Esophagus muscularis mucosa (tissue), 4 donors: ENCODE data around the gene PRMT7. TPM values are rescaled to one million over a fixed set of nuclear protein-coding genes. Genes with fewer than 3 reads are reported as not detected.

ENCODE experiments used
- DNase-seq: peaks from one replicate; pipeline ENCODE4 v3.0.0-alpha.2; 2017; ENCODE audit errors: extremely low spot score
- H3K27ac ChIP-seq, 4 donors: fragments of 200-600 bp; sonication (generic); replicated peaks in 1 of 4; 1 replicate in 3 of 4; 2 replicates in 1 of 4; pipeline ENCODE4 v1.5.1; 2016 to 2019; ENCODE audit warnings: mild to moderate bottlenecking in 1 of 4
- H3K27me3 ChIP-seq, 4 donors: fragments of 200-600 bp; sonication (generic); one replicate each; pipeline versions ENCODE4 v1.5.1 to v1.6.0; 2016 to 2019
- H3K36me3 ChIP-seq, 4 donors: fragments of 200-600 bp; sonication (generic); one replicate each; pipeline ENCODE4 v1.5.1; 2016 to 2019
- H3K4me1 ChIP-seq, 4 donors: fragments of 200-600 bp; sonication (generic); one replicate each; pipeline ENCODE4 v1.5.1; 2016 to 2019
- H3K4me3 ChIP-seq, 4 donors: fragments of 200-600 bp; sonication (generic); 1 replicate in 2 of 4; 2 replicates in 2 of 4; pipeline ENCODE4 v1.5.1; 2016 to 2019; ENCODE audit warnings: mild to moderate bottlenecking in 4 of 4, moderate library complexity in 1 of 4
- H3K9me3 ChIP-seq, 4 donors: fragments of 200-600 bp; sonication (generic); 1 replicate in 3 of 4; 2 replicates in 1 of 4; pipeline ENCODE4 v1.5.1; 2016 to 2019
- CTCF ChIP-seq, 3 experiments: fragments of 200-600 bp in 2 of 3; fragments of 450-650 bp in 1 of 3; sonication (generic) in 2 of 3; IDR thresholded peaks; one replicate each; pipeline ENCODE4 v1.5.1; 2017 to 2019; ENCODE audit warnings: antibody characterized with exemption in 3 of 3, mild to moderate bottlenecking in 2 of 3, moderate library complexity in 1 of 3
- EP300 ChIP-seq: sonication (generic); formaldehyde crosslinking; IDR thresholded peaks from one replicate; pipeline ENCODE4 v1.6.1; 2017; ENCODE audit warnings: antibody characterized with exemption
- POLR2A ChIP-seq: fragments of 450-650 bp; IDR thresholded peaks from one replicate; pipeline ENCODE4 v1.6.1; 2017; ENCODE audit warnings: antibody characterized with exemption, moderate library complexity, mild to moderate bottlenecking, low read depth
- POLR2AphosphoS5 ChIP-seq, 2 donors: sonication (generic); formaldehyde crosslinking; IDR thresholded peaks; one replicate each; pipeline ENCODE4 v1.6.1; 2017; ENCODE audit warnings: antibody characterized with exemption in 2 of 2
- WGBS: methylation state at CpG from one replicate; pipeline ENCODE4 v1.1.5; 2018; 5-methylcytosine and 5-hydroxymethylcytosine counted together
- intact Hi-C: fragments of 100-400 bp; cut with DNase I; formaldehyde crosslinking; loops from one replicate; pipeline ENCODE4 v1.15.1; 2023
- total RNA-seq, 4 donors: library from RNA; depleted of rRNA; stranded (reverse); fragments of >200 nt; gene quantifications; one replicate each; pipeline versions ENCODE4 v1.1.0 to v1.2.1, GENCODE V29; 2016

PRMT7 gene
- total RNA-seq, 4 donors from 2014 or later, result 20.0 to 31.1 (median 26.8) TPM

- DNase-seq, result no peak
- no peak overlapping the region for H3K4me3 ChIP-seq
- no peak overlapping the region for H3K27ac ChIP-seq
- intact Hi-C loops, result no loop called here
- H3K36me3 ChIP-seq, result no peaks in the 10 kb centered on the region
- WGBS, result 73% methylated on average over 6 of the region's 6 CpGs
- peaks cover 0 to 11% (median 0%) of the 10 kb centered on the region in 4 donors for H3K27me3 ChIP-seq
- no peaks in the 10 kb centered on the region for H3K9me3 ChIP-seq
- H3K4me1 ChIP-seq, result no peaks in the 10 kb centered on the region
- TF ChIP-seq POLR2A (no peak), CTCF (IDR thresholded peaks at IDR 0.05) (no peak)
Measured at GRCh38 chr16:68397710-68398201, 86.9 kb downstream of the PRMT7 start.

DNA sequence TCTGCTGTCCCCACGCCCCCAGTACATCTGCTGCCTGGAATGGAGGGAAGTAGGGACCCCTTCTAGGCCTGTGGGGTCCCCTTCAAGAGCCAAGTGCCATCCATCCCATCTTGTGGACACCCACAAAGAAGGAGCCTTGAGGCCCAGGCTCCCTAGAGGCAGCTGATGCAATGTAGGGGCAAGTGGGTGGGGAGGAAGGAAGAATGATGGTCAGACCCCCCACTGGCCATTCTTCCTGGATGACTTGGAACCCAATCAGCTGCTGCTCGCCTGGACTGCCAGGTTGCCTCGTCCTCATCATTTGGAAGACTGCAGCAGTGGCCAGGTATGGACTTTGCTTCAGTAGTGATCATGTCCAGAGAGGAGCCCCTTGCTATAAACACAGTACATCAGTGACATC, 88.6 kb downstream of the PRMT7 start:
- WGBS, result 88% methylated on average over 2 of the region's 3 CpGs
- TF ChIP-seq POLR2A, result no peak
- TF ChIP-seq CTCF (IDR thresholded peaks at IDR 0.05), result no peak
- TF ChIP-seq EP300, result no peak
- no peak for TF ChIP-seq POLR2AphosphoS5 (IDR thresholded peaks at IDR 0.05)
- intact Hi-C loops, result no loop called here
- Histone ChIP-seq H3K27me3 (peaks cover 0 to 11% (median 0%) of the 10 kb centered on the region in 4 donors), H3K4me3 (no peak overlapping the region), H3K27ac (no peak overlapping the region), H3K9me3 (no peaks in the 10 kb centered on the region), H3K36me3 (no peaks in the 10 kb centered on the region), H3K4me1 (no peaks in the 10 kb centered on the region)
- no peak for DNase-seq

GRCh38 chr16:68400083-68400923, 89.5 kb downstream of the PRMT7 start:
- Histone ChIP-seq H3K9me3 (no peaks in the 10 kb centered on the region), H3K4me3 (no peak overlapping the region), H3K27ac (no peak overlapping the region), H3K27me3 (peaks cover 0 to 11% (median 0%) of the 10 kb centered on the region in 4 donors), H3K4me1 (no peaks in the 10 kb centered on the region), H3K36me3 (no peaks in the 10 kb centered on the region)
- intact Hi-C loops, result no loop called here
- 91% methylated on average over 3 of the region's 5 CpGs for WGBS
- DNase-seq, result no peak
- TF ChIP-seq POLR2A, result no peak
- no peak for TF ChIP-seq EP300
- no peak for TF ChIP-seq CTCF (IDR thresholded peaks at IDR 0.05)
- no peak for TF ChIP-seq POLR2AphosphoS5 (IDR thresholded peaks at IDR 0.05)

DNA sequence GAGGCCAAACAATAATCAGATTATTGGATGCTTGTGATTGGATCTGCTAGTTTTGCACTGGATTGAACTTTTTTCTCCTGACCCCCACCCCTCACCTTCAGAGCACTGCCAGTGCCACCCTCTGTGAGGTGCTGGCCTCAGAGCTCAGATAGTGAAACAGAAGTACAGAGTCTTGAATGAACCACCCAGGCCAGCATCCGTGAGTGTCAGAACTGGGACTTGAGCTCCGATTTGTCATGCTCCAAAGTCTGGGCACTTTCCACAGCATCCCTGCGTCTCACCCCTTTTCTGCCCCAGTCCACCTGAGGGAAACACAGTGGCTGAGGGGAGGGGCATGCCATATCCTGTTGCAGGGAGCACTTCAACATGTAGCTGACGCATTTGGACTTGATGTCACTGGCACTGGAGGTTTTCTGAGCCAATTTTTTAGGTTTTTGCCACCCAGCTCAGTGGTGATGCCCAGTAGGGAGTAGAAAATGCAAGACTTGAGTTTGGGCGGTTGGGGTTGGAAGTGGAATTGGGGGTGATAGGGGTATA, 90.2 kb downstream of the PRMT7 start:
- no peak overlapping the region for H3K4me3 ChIP-seq
- H3K9me3 ChIP-seq, result no peaks in the 10 kb centered on the region
- 47% methylated on average over 2 of the region's 5 CpGs for WGBS
- DNase-seq, result no peak
- H3K27ac ChIP-seq, result no peak overlapping the region
- intact Hi-C loops, result no loop called here
- no peaks in the 10 kb centered on the region for H3K4me1 ChIP-seq
- H3K27me3 ChIP-seq, result peaks cover 0 to 16% (median 0%) of the 10 kb centered on the region in 4 donors
- TF ChIP-seq CTCF (IDR thresholded peaks at IDR 0.05) (no peak), POLR2AphosphoS5 (IDR thresholded peaks at IDR 0.05) (no peak), EP300 (no peak), POLR2A (no peak)
- no peaks in the 10 kb centered on the region for H3K36me3 ChIP-seq
